ENCODE data around the gene SFXN5.
A peak's percentile ranks its signal among the peaks of the same experiment; 100 is the strongest.
"Not testable (repeated sequence)": the region's sequence is repeated elsewhere in the genome, so short reads cannot be mapped to it uniquely, and the experiment has no call there.

SFXN5 gene, protein sequence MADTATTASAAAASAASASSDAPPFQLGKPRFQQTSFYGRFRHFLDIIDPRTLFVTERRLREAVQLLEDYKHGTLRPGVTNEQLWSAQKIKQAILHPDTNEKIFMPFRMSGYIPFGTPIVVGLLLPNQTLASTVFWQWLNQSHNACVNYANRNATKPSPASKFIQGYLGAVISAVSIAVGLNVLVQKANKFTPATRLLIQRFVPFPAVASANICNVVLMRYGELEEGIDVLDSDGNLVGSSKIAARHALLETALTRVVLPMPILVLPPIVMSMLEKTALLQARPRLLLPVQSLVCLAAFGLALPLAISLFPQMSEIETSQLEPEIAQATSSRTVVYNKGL

DNA sequence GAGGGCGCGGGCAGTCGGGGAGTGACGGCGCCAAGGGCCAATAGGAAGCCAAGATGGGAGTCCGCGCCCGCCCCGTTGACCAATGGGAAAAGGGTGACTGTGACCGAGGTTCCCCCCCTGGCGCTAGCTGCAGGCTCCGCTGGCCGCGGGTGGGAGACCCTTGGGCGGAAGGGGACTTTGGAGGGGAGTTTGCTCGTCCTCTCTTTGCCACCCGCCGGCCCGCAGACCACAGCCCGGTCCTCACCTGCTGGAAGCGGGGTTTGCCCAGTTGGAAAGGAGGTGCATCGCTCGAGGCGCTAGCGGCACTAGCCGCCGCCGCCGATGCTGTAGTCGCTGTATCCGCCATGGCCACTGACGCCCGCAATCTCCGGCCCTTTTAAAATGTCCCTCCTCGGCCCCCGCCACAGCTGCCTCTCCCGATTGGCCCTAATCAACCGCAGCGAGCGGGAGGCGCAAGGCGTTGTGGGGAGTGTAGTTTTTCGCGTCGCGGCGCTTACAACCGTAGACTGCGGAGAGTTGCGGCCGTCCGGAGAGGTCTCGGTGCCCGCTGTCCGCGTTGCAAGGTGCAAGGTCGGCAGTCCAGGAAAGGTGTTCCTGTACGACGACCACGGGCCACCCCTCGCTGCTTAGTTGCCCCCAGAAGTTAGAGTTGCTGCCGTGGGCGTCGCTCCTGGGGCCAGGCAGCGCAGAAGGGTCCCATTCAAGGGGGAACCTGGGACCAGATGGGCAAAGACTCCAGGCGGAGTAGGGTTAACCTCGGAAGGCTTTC, at the start of gene SFXN5:
TSS of gene SFXN5 (minus strand) at position 353 of the 769 bp plus-strand sequence. CDS start at position 346, 7 bp downstream.
- Mint-ChIP-seq H3K36me3 (ENCODE audit: low read depth) (peaks cover 11% of the 10 kb centered on the region), H3K4me3 (peak within 1 kb of the TSS; percentile 91), H3K4me1 (ENCODE audit: low read depth) (peaks cover 18% of the 10 kb centered on the region), H3K27me3 (ENCODE audit: low read depth) (peaks cover 19% of the 10 kb centered on the region), H3K27ac (peak within 1 kb of the TSS; percentile 92), H3K9me3 (no peaks in the 10 kb centered on the region)

DNA sequence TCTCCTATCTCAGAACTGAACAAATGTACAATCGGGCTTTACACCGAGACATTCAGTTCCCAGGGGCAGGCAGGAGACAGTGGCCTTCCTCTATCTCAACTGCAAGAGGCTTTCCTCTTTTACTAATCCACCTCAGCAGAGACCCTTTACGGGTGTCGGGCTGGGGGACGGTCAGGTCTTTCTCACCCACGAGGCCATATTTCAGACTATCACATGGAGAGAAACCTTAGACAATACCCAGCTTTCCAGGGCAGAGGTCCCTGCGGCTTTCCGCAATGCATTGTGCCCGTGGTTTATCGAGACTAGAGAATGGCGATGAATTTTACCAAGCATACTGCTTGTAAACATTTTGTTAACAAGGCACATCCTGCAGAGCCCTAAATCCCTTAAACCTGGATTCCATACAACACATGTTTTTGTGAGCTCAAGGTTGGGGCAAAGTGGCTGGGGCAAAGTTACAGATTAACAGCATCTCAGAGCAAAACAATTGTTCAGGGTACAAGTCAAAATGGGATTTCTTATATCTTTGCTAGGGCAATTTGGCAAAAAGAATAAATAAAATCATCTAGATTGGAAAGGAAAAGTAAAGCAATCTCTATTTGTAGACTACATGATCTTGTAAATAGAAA, 48.2 kb upstream of the SFXN5 start:
- peaks cover 28% of the 10 kb centered on the region for H3K27me3 Mint-ChIP-seq (ENCODE audit: low read depth)
- H3K4me1 Mint-ChIP-seq (ENCODE audit: low read depth); H3K9me3 Mint-ChIP-seq; H3K27ac Mint-ChIP-seq; H3K36me3 Mint-ChIP-seq (ENCODE audit: low read depth); H3K4me3 Mint-ChIP-seq: not testable (repeated sequence)

DNA sequence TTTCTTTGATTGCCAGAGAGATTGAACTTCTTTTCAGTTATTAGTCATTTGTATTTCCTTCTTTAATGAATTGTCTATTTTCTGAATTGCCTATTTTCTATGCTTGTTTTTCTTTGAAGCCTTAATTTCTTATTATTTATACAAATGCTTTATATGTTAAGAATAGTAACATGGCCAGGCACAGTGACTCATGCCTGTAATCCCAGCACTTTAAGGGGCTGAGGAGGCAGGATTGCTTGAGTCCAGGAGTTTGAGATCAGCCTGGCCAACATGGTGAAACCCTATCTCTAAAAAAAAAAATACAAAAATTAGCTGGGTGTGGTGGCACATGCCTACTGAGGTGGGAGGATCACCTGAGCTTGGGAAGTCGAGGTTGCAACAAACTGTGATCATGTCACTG, 45.9 kb upstream of the SFXN5 start:
- Mint-ChIP-seq H3K27me3 (ENCODE audit: low read depth) (peaks cover 10% of the 10 kb centered on the region), H3K4me1 (ENCODE audit: low read depth) (no peaks in the 10 kb centered on the region), H3K36me3 (ENCODE audit: low read depth) (no peaks in the 10 kb centered on the region), H3K4me3 (no peak overlapping the region), H3K27ac (no peak overlapping the region), H3K9me3 (no peaks in the 10 kb centered on the region)

DNA sequence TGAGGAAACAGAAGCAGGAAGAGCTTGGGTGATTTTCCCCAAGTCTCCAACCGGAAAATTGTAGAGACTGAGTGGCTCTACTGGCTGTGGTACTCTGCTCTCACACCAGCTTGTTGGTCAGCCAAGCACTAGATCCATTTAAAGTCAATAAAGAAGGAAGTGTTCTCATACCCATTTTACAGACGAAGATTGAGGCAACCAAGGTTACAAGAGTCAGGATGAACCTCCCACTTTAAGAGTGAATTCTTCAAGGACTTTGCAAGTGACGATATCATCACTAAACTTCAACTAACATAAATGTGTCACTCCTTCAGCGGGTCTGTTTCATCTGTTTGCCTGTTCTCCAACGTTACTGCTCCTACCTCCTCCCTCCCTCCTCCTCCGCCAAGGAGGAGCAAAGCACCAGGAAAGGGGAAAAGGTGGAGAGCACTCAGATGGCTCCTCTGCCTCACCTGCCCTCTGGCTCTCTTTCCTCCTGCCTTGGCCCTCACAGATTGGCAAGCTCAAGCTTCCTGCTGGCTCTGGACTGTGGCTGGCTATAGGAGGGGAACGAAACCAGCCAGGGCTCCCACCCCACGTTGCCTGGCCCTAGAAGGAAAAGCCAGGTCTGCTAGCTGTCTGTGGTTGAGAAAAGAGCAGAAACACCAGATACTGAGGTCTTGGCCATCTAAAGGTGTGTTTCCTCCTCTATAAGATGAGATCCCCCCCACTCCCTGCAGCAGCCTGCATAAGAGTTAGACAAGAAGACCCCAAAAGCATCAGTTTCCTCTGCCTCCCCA, 44.9 kb upstream of the SFXN5 start:
- Mint-ChIP-seq H3K4me1 (ENCODE audit: low read depth) (peaks cover 6% of the 10 kb centered on the region), H3K36me3 (ENCODE audit: low read depth) (no peaks in the 10 kb centered on the region), H3K27ac (no peak overlapping the region), H3K4me3 (no peak overlapping the region), H3K27me3 (ENCODE audit: low read depth) (peaks cover 9% of the 10 kb centered on the region), H3K9me3 (no peaks in the 10 kb centered on the region)

DNA sequence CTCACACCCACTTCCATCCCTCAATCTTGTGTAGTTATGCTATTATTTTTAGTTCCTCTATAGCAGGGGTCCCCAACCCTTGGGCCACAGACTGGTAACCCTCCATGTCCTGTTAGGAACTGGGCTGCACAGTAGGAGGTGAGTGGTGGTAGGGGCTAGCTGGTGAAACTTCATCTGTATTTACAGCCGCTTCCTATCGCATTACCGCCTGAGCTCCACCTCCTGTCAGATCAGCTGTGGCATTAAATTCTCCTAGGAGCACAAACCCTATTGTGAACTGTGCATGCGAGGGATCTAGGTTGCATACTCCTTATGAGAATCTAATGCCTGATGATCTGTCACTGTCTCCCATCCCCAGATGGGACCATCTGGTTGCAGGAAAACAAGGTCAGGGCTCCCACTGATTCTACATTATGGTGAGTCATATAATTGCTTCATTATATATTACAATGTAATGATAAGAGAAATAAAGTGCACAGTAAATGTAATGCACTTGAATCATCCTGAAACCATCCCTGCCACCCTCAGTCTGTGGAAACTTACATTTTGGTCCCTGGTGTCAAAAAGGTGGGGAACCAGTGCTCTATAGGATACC, 42.9 kb upstream of the SFXN5 start:
- Mint-ChIP-seq H3K36me3 (ENCODE audit: low read depth) (no peaks in the 10 kb centered on the region), H3K4me3 (peak overlapping the region; percentile 32), H3K27ac (no peak overlapping the region), H3K4me1 (ENCODE audit: low read depth) (peaks cover 18% of the 10 kb centered on the region), H3K9me3 (no peaks in the 10 kb centered on the region), H3K27me3 (ENCODE audit: low read depth) (peaks cover 5% of the 10 kb centered on the region)

DNA sequence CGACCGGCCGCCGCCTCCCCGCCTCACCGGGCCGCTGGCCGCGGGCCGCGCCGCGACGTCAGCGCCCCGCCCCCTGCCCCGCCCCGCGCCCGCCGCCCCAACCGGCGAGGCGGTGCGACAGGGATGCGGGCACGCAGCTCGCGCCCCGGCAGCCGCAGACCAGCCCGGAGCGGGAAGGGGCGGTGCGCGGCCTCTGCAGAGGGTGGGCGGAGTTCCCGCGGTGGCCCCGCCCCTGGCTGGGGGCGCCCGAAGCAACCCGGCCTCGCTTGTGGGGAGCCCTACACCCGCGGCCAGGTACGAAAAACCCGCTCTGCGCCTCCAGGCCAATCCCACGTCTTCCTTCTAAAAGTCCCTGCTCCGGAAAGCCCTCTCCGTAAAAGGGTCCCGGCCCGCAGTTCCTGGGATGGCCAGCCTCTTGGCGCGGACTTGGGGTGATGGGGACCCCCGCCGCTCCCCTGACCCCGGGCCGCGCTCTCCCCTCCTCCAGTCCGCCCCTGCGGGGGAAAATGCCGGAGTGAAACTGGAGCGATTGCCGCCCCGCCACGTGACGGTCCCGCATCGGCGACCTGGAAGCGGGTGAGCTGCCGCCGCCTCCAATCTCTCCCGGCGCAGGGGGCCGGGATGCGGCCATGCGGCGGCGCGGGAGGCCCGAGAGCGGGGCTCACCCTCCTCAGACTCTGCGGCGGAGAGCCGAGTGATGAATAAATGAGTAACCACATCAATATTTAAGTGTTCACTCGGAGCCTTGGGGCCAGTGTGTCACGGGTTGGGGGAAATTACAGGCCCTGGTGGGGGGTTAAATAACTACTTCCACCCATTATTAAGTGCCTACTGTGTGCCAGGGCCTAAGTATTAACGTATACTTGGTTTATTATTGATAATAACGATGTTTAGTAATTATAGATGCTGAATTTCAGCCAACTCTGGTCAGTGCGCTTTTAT, 41.7 kb upstream of the SFXN5 start, which contains the start of gene RAB11FIP5:
TSS of gene RAB11FIP5 (minus strand) at position 36 of the 942 bp plus-strand sequence. CDS start 171 bp downstream, outside the sequence.
- H3K36me3 Mint-ChIP-seq (ENCODE audit: low read depth), result no peaks in the 10 kb centered on the region
- peaks cover 18% of the 10 kb centered on the region for H3K4me1 Mint-ChIP-seq (ENCODE audit: low read depth)
- peak within 1 kb of the TSS; percentile 43 for H3K27ac Mint-ChIP-seq
- H3K4me3 Mint-ChIP-seq, result peak within 1 kb of the TSS; percentile 87
- peaks cover 5% of the 10 kb centered on the region for H3K27me3 Mint-ChIP-seq (ENCODE audit: low read depth)
- H3K9me3 Mint-ChIP-seq, result no peaks in the 10 kb centered on the region

DNA sequence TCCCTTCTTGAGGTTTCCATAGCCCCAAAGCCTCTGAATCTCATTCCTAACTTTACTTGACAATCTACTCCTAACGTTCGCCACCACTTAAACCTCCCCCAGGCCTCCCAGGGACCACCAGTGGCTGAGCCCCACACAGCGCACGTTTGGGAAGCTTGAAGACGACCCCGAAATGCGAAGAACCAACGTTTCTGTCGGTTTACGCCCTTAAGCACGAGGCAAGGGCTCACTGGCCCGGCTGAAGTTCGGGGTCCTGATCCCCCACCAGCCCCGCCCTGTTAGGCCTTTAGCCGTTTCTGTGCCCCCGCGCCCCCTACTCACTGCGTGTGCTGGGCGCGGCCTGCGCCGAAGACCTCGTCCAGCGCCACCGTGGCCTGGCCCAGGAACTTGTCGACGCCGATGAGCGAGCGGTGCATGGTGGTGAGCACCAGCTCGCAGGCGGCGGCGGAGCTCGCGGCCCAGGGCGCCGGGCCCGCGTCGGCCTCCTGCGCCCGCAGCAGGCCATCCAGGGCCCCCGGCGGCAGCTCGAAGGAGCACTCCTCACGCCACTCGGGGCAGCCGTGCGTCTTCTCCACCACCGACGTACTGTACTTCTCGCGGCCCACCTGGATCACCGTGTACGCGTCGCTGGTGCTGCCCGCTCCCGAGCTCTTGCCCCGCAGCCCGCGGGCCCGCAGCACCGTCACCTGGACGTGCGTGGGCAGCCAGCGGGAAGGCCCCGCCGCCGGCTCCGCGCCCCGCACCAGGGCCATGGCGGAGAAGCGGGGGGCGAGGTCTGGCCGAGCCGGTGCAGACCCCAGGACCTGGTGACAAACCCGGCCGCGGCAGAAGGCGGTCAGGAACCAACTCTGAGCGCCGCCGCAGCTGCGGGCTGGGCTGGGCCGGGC, 40.8 kb upstream of the SFXN5 start:
- H3K36me3 Mint-ChIP-seq (ENCODE audit: low read depth), result no peaks in the 10 kb centered on the region
- peak overlapping the region; percentile 43 for H3K27ac Mint-ChIP-seq
- H3K4me1 Mint-ChIP-seq (ENCODE audit: low read depth), result peaks cover 21% of the 10 kb centered on the region
- no peaks in the 10 kb centered on the region for H3K9me3 Mint-ChIP-seq
- H3K4me3 Mint-ChIP-seq, result peak overlapping the region; percentile 87
- H3K27me3 Mint-ChIP-seq (ENCODE audit: low read depth), result peaks cover 5% of the 10 kb centered on the region

DNA sequence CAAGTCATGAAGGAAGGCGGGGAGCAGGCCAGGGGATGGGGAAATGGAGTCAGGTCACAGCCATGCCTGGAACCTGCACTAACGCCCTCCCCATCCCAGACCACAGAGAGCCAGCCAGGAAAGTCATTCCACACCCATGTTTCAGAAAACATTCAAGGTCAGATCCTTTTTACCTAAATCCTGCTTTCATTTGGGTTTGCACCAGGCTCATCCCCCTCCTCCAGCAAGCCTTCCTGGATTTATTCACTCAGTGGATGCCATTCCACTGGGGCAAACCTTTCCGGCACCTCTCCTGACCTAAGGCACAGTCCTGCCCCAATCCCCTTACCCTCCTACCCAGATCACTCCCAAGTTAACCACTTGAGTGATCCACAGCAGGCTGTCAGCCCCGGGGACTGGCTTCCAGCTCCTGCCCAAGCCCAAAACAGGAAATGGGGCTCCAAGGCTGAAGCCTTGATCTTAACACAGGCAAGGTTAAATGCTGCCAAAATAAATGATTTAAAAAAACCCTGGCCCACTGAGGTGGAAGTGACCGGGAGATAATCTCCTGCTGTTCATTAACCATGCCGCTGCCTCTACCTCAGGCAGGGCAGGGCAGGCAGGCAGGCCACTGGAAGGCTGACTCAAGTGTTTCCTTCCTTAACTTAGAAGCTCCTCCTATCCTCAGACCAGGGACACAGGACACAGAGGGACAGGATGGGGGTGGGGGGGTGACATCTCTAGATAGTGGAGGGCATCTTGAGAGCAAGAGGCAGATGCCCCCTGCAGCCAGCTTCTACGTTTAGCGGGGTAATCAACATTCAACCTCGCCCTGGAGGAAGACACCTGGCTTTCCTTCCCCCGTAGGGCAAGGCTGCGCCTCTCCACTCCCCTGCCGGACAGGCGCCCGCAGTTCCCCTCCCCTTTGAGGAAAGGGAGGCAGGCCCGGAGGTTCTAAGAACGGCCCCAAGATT, 39.8 kb upstream of the SFXN5 start:
- Mint-ChIP-seq H3K27me3 (ENCODE audit: low read depth) (no peaks in the 10 kb centered on the region), H3K9me3 (no peaks in the 10 kb centered on the region), H3K4me1 (ENCODE audit: low read depth) (peaks cover 25% of the 10 kb centered on the region)

DNA sequence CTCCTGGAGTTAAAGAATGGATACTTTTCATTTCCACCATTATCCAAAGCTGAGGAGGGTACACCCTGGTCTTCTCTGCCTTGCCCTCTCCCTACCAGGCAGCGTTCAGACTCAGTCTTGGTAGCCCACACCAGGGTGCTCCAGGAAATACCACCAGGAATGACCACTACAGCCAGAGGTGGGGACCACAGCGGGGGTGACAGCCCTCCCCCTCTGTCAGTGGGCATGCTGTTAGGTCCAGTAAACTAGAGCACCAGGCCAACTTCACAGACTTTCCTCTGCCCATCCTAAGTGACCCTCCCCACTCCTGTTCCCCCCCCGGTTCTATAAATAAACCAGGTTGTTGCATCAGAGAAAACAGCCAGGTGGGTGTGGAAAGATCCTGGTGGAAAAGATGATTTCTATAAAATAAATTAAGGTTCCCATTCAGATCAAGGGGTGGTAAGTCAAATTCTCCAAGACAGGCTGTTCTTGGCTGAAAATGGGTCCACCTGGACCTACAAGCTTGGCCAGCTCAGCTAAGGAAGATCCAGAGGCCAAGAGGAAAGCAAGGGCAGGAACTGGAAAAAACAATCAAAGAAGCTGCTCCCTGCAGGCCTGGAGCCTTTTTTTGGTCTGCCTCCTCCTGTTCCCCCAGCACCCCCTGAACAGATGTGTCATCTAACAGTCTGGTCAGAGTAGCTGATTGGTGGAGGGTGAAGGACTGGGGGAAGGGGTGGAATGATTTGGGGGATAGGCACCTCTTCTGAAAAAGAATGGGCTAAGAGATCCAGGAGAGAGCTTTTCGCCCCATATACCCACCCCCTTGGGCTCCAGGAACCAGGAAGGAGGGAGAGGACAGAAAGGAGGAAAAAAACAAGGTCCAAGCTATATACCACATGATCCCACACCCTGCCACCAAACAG, 38.9 kb upstream of the SFXN5 start:
- no peaks in the 10 kb centered on the region for H3K27me3 Mint-ChIP-seq (ENCODE audit: low read depth)
- no peaks in the 10 kb centered on the region for H3K9me3 Mint-ChIP-seq
- H3K4me3 Mint-ChIP-seq, result peak overlapping the region; percentile 87
- no peak overlapping the region for H3K27ac Mint-ChIP-seq
- peaks cover 25% of the 10 kb centered on the region for H3K4me1 Mint-ChIP-seq (ENCODE audit: low read depth)
- no peaks in the 10 kb centered on the region for H3K36me3 Mint-ChIP-seq (ENCODE audit: low read depth)

More for the DNA sequence above, 39.8 kb upstream of the SFXN5 start:
- H3K4me3 Mint-ChIP-seq, result peak overlapping the region; percentile 87
- peak overlapping the region; percentile 43 for H3K27ac Mint-ChIP-seq
- no peaks in the 10 kb centered on the region for H3K36me3 Mint-ChIP-seq (ENCODE audit: low read depth)

DNA sequence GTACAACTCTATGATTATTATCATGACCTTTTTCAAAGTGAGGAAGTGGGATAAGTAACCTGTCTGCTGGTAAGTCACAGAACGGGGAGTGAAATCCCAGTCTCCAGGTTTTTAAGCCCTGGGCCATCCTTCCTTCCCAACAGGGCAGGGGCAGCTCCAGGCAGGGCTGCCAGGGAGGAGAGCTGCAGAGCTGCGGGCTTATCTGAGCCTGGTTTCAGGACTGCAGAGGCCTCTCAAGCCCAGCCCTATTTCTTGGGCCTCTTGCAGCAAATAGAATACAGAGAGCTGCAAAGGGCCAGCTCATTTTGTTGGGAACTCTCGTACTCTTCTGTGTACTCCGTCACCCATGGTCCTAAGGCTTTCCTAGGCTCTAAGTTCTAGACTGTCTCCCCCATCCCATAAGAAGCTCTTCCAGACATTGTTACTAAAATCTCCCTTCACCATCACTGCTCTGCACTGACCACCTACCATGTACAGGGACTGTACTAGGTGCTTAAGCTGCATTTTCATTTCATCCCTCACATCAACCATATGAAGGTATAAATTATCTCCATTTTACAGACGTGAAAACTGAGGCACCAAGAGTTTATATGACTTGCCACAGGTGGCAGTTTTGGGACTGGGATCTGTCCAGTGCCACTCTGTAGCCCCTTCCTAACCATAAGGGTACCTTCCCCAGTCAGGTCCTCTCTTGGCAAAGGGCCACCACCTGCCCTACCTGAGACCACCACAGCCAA, 38.1 kb upstream of the SFXN5 start:
- H3K27ac Mint-ChIP-seq, result no peak overlapping the region
- peaks cover 2% of the 10 kb centered on the region for H3K36me3 Mint-ChIP-seq (ENCODE audit: low read depth)
- H3K4me3 Mint-ChIP-seq, result no peak overlapping the region
- H3K27me3 Mint-ChIP-seq (ENCODE audit: low read depth), result no peaks in the 10 kb centered on the region
- peaks cover 25% of the 10 kb centered on the region for H3K4me1 Mint-ChIP-seq (ENCODE audit: low read depth)
- no peaks in the 10 kb centered on the region for H3K9me3 Mint-ChIP-seq
